ENCODE measurements around the gene VARS1.
A peak's percentile ranks its signal among the peaks of the same experiment; 100 is the strongest.
"Not testable (repeated sequence)": the region's sequence is repeated elsewhere in the genome, so short reads cannot be mapped to it uniquely, and the experiment has no call there.

The VARS1 gene

GRCh38 chr6:31830886-31831335 lies 35.4 kb upstream of the VARS1 start:
- no peaks in the 10 kb centered on the region for H3K27me3 ChIP-seq (ENCODE audit: insufficient read depth, low read depth, severe bottlenecking)
- H3K4me3 ChIP-seq (ENCODE audit: low read depth, low read length): no peak overlapping the region
- peaks cover 11% of the 10 kb centered on the region for H3K36me3 ChIP-seq
- no peak for DNase-seq
- TF ChIP-seq CTCF (IDR thresholded peaks at IDR 0.05; ENCODE audit: low read depth, low read length): no peak
- peaks cover 15% of the 10 kb centered on the region for H3K9me3 ChIP-seq (ENCODE audit: severe bottlenecking)
- H3K27ac ChIP-seq: peak overlapping the region; percentile 64

GRCh38 chr6:31829633-31830283 lies 34.2 kb upstream of the VARS1 start:
- no peak for DNase-seq
- Histone ChIP-seq H3K27ac (peak overlapping the region; percentile 64), H3K9me3 (ENCODE audit: severe bottlenecking) (peaks cover 15% of the 10 kb centered on the region), H3K4me3 (ENCODE audit: low read depth, low read length) (peak overlapping the region; percentile 39), H3K27me3 (ENCODE audit: insufficient read depth, low read depth, severe bottlenecking) (no peaks in the 10 kb centered on the region), H3K36me3 (peaks cover under 1% of the 10 kb centered on the region)
- 0 out of 2 replicates have a peak, but pooled peaks have one; percentile 30 for TF ChIP-seq CTCF (IDR thresholded peaks at IDR 0.05; ENCODE audit: low read depth, low read length)

GRCh38 chr6:31827286-31828079 lies 31.9 kb upstream of the VARS1 start, which contains the start of gene HSPA1B:
HSPA1B (plus strand) TSS chr6:31827738; CDS start chr6:31827951, 213 bp downstream.
- TF ChIP-seq CTCF (IDR thresholded peaks at IDR 0.05; ENCODE audit: low read depth, low read length): no peak
- Histone ChIP-seq H3K9me3 (ENCODE audit: severe bottlenecking) (peaks cover 13% of the 10 kb centered on the region), H3K4me3 (ENCODE audit: low read depth, low read length) (no peak within 1 kb of the TSS), H3K36me3 (no peaks in the 10 kb centered on the region), H3K27me3 (ENCODE audit: insufficient read depth, low read depth, severe bottlenecking) (no peaks in the 10 kb centered on the region), H3K27ac (no peak within 1 kb of the TSS)
- no peak for DNase-seq

GRCh38 chr6:31826793-31827285 lies 31.3 kb upstream of the VARS1 start:
- no peak for DNase-seq
- no peak for TF ChIP-seq CTCF (IDR thresholded peaks at IDR 0.05; ENCODE audit: low read depth, low read length)
- H3K27me3 ChIP-seq (ENCODE audit: insufficient read depth, low read depth, severe bottlenecking): no peaks in the 10 kb centered on the region
- H3K27ac ChIP-seq: no peak overlapping the region
- no peak overlapping the region for H3K4me3 ChIP-seq (ENCODE audit: low read depth, low read length)
- H3K36me3 ChIP-seq: no peaks in the 10 kb centered on the region
- H3K9me3 ChIP-seq (ENCODE audit: severe bottlenecking): peaks cover 13% of the 10 kb centered on the region

- no peak for TF ChIP-seq CTCF (IDR thresholded peaks at IDR 0.05; ENCODE audit: low read depth, low read length)
- Histone ChIP-seq H3K9me3 (ENCODE audit: severe bottlenecking) (peaks cover 13% of the 10 kb centered on the region), H3K27ac (no peak overlapping the region), H3K4me3 (ENCODE audit: low read depth, low read length) (no peak overlapping the region), H3K27me3 (ENCODE audit: insufficient read depth, low read depth, severe bottlenecking) (no peaks in the 10 kb centered on the region), H3K36me3 (no peaks in the 10 kb centered on the region)
- DNase-seq: no peak
Observed at GRCh38 chr6:31825553-31825952, 30.0 kb upstream of the VARS1 start.

- not testable (repeated sequence) for H3K27ac ChIP-seq; H3K27me3 ChIP-seq (ENCODE audit: insufficient read depth, low read depth, severe bottlenecking); H3K4me3 ChIP-seq (ENCODE audit: low read depth, low read length); DNase-seq; H3K36me3 ChIP-seq
- H3K9me3 ChIP-seq (ENCODE audit: severe bottlenecking): peaks cover 20% of the 10 kb centered on the region
Observed at GRCh38 chr6:31823592-31824196, 28.1 kb upstream of the VARS1 start.

All from WERI-Rb-1 (cell line).